GM12874 (cell line): ENCODE data around the gene FHL2.

Experiments
- TF ChIP-seq, protein P1 (sequence below): IDR thresholded peaks from 2 replicates; pipeline ENCODE4 v1.5.1; 2011; ENCODE audit warnings: low read depth, mild to moderate bottlenecking, control low read depth, low read length, moderate library complexity; ENCODE audit not compliant: insufficient read depth

The FHL2 gene

GRCh38 chr2:105339414-105339813, 59.4 kb downstream of the FHL2 start:
- TF ChIP-seq, protein P1, sequence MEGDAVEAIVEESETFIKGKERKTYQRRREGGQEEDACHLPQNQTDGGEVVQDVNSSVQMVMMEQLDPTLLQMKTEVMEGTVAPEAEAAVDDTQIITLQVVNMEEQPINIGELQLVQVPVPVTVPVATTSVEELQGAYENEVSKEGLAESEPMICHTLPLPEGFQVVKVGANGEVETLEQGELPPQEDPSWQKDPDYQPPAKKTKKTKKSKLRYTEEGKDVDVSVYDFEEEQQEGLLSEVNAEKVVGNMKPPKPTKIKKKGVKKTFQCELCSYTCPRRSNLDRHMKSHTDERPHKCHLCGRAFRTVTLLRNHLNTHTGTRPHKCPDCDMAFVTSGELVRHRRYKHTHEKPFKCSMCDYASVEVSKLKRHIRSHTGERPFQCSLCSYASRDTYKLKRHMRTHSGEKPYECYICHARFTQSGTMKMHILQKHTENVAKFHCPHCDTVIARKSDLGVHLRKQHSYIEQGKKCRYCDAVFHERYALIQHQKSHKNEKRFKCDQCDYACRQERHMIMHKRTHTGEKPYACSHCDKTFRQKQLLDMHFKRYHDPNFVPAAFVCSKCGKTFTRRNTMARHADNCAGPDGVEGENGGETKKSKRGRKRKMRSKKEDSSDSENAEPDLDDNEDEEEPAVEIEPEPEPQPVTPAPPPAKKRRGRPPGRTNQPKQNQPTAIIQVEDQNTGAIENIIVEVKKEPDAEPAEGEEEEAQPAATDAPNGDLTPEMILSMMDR = no peak

DNA sequence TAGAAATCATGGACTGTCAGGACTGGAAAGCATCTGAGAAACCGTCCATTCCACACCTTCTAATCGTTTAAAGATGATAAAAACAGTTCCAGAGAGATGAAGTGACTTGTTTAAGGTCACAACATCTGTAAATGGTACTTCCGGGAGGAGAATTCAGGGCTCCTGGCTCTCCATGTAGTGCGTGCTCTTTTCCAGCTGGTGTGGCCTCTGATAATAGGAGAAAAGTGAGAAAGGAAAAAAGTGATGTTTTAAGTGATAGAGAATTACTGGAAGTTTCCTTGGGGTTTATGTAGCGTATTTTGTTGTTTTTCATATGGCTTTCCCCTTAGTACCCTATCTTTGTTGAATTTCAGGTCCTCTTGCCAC, 60.8 kb downstream of the FHL2 start:
- TF ChIP-seq, protein P1 = no peak

DNA sequence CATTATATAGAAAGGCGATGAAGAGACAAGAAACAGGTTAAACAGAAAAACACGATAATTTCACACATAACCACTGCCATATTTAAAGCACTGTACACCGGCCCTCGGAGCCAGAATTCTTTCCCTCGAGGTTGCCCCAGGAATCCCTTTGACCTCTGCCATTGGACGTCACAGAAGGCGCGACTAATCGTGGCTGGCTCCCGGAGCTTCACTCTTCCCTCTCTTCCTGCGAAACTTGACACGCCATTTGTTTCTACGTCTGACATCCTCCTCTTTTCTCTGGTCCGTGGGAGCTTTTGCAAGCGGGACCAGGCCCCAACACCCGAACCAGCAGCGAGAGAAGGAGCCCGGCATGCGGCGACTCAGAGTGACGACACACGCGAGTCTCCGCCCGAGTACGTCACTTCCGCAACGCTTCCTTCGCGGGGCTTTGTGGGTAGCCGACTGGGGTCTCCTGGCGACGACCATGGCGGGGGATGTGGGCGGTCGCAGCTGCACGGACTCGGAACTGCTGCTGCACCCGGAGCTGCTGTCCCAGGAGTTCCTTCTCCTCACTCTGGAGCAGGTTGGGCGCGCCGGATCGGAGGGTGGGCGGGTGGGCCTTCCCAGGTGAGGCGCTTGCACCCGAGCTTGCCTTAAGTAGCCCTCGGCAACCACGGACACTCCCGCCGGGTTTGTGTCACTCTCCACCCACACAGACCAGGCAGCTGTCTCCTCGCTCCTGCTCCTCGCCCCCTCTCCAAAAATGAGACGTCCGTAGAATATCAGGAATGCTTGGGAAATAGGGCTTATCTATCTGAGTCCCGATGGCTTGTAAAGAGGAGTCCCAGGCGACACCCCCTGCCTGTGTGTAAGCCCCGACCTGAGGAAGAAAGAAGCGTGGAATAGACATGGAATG, 61.5 kb downstream of the FHL2 start, which contains the start of gene C2orf49:
C2orf49 (plus strand) TSS at position 419 of the 898 bp plus-strand sequence; CDS start at position 467, 48 bp downstream.
- TF ChIP-seq, protein P1 = no peak

DNA sequence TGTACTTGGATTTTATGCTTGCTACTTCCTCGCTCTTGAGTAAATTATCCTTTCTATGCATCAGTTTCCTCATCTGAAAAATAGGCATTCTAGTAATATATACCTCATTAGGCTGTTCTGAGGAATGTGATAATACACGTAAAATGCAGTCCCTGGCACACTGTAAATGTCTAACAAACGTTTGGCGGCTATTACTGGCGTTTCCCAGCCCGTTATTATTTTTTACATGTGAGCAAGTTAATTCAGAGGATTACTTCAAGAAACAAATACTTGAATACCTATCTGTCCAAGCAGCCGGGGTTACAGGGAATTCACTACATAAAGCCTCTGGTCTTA, 62.1 kb downstream of the FHL2 start:
- TF ChIP-seq, protein P1 = no peak

GRCh38 chr2:105335469-105335868, 63.4 kb downstream of the FHL2 start:
- TF ChIP-seq, protein P1 = no peak

DNA sequence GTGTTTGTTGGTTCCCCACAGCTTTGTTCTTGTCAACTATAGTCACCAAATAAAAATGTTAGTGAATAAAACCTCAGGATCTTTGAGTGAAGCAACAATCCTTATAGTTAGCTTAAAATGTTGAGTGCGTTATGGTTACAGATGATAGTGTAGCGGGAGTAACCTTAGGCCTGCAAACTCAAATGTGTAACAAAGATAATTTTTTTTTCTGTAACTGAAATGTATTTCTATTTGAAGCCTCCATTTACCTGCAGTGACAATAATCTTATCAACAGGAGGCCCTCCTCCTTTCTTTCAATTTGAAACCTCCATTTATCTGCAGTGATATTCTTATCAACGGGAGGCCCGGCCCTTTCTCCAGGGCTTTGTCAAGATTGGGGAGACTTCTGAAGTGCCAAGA, 64.6 kb downstream of the FHL2 start:
- TF ChIP-seq, protein P1 = no peak

DNA sequence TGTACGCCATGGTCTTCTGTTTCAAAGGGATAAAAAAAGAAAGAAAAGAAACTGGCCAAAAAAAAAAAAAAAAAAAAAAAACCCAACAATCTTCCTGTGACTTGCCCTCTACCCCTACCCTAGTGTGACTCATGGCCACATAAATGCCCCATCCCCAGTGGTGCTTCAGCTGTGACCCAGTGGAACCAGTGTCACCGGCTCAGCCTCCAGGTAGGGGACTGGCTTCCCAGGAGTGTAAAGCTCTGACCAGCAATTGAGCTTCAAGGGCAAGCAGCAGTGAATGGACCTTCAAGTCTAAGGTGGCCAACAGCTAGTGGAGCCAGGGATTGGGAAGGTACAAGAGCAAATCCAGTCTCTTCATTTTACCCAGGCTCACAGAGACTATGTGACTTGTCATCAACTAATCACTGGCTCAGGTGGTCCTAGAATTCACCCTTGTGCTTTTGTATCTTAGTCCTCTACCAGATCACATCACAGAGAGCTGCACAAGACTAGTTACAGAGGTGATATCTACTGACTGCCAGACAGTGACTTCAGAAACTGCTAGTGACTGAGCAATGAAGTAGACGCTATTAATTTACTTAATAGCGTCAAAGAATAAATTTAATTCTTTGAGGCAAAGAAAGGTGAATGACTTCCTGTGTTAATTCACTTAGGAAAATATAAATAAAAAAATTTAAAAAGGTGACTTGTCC, 68.0 kb downstream of the FHL2 start:
- TF ChIP-seq, protein P1 = no peak
